Myocyte (in vitro differentiated cells): ENCODE measurements around the gene NACAD. TPM values are rescaled to one million over a fixed set of nuclear protein-coding genes. Genes with fewer than 3 reads are reported as not detected.
"Not testable (repeated sequence)": the region's sequence is repeated elsewhere in the genome, so short reads cannot be mapped to it uniquely, and the experiment has no call there.

Experiments used
- DNase-seq: peaks from one replicate; pipeline ENCODE4 v3.0.0-alpha.2; 2012; ENCODE audit warnings: low read depth
- total RNA-seq: library from RNA; depleted of rRNA; stranded (reverse); fragments of >200 nt; gene quantifications from 2 replicates; pipeline ENCODE4 v1.2.3, GENCODE V29; 2014

NACAD gene
- total RNA-seq, 1 donor from 2014 or later, result 1.2 TPM

DNA sequence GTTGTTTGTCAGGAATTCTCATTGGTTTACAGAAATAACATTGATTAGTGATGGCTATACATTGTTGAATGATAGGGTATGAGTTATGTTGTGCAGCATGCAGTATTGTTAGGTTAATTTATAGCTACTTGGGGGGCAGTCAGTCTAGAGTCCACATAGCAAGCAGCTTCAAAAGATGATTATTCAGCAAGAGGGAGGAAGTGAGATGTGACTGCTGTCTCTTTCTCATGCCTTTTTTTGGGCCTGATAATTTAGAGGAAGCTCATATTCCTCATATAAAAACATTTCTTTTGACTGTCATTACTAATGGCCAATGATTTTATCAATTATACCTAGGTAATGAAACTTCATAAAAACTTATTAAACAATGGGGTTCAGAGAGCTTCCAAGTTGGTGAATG, 26.2 kb upstream of the NACAD start:
- DNase-seq, result no peak

DNA sequence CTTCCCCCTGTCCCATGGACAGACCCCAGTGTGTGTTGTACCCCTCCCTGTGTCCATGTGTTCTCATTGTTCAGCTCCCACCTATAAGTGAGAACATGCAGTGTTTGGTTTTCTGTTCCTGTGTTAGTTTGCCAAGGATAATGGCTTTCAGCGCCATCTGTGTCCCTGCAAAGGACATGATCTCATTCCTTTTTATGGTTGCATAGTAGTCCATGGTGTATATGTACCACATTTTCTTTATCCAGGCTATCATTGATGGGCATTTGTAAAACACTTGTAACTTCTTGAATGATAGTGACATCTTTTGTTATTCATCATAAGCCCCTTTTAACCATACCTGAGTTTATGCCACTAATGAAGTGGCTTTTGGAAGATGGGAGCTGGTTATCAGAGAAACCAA, 25.5 kb upstream of the NACAD start:
- not testable (repeated sequence) for DNase-seq

DNA sequence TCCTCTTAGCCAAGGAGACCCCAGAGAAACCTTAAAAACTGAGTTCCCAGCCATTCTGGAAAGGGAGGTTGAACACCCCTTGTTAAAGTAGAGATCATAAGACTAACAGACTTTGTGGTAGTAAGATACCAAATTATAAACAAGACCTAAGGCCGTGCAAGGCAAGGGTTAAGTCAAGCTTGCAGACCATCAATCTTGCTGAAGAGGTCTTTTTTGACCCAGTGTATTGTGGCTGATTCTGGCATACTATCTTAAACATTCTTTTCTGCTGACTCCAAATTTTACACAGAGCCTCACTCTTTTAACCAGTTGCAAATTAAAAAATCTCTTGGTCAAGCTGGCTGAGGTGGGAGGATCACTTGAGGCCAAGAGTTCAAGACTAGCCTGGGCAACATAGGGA, 23.9 kb upstream of the NACAD start:
- DNase-seq, result no peak

DNA sequence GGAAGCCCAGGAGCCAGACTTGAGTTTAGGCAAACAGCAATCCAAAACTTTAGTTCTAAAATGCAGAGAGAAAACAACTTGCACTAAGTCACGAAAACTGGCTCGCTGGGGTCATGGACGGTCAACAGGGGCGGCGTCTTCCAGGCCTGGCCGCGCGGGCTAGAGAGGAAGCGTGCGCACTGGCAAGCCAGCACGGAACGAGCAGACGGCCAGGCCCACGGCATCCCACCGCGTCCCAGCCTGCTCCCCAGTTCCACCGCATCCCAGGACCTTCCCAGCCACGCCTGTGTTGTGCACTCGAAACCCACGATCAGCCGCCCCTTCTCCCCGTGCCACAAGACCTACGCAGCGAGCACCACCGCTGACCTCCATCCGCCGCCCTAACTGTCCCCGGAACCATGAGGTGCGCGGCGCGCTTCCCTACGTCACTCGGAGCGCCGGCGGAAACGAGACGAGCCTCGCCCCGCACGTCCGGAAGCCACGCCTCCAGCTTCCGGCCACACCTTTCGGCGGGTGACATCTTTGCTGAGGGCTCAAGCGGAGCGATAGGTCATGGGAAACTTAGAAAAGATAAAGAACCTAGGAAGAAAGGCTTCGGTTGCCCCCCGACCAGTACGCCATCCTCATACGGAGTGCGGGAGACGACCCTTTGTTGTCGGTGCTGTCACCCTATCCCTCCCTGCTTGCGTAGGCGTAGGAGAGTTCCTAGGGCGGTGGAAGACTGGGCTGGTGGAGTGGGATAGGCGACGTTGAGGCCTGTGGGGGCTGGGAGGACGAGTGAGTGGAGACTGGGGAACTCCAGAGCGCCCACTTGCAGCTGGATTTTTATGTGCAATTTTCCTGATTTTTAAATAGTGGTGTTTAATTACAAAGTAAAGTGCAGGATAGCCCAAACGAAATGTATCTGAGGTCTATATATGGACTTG, 22.8 kb upstream of the NACAD start, which contains the start of gene TBRG4:
Gene TBRG4 (minus strand): TSS at position 400 of the 926 bp plus-strand sequence. CDS start 2,460 bp downstream, outside the sequence.
- peak; percentile 99 for DNase-seq

DNA sequence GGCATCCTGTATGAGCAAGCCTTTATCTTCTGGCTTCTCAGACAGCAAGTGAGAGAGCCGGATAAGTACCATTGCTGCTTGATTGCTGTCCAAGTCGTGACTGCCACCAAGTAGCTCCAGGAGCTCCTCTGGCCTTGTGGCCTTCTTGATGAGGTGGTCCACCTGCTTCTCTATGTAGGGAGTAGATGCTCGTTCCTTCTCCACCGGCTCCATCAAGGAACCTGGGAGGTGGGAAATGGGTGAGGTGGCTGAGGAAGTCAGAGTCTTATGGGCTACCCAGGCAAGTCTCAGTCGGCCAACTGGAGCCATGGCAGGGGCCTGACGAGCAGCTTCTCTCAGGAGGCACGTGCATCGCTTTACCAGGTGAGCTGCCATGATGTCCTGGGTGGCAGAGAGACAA, 20.1 kb upstream of the NACAD start:
- no peak for DNase-seq

DNA sequence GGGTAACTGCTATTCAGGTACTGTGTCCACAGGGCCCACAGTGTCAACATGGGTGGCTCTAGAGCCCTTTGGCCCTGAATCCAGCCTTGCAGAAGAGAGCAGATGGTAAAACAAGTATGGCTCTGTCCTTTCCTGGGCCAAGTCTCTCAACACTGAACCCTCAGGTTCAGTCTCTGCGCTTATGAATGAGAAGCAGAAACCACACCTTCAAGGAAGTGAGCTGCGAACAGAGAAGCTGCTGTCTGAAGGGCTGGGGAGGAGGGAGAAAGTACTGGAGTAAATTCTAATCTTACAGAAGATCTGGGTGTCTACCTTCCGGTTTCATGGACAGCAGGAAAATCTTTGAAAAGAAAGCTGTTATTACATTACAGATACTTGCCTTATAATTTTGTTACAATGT, 18.6 kb upstream of the NACAD start:
- DNase-seq, result no peak

DNA sequence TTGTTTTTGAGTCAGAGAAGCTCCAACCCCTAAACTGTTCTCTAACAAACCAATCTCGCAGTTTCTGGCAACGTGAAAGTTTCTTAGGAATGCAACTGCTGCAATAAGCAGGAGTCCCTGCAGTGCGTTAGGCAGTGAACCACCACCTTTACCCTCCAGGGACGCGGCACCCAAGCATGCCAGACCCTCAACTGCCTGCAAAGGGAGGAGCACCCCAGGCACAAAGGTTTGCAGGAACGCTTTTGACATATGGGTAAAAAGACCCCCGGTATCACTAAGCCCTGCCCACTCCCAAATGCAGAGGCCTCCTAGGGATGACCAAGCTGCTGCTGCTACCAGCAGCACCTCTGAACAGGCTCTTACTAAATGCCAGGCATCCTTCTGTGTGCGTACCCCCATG, 18.1 kb upstream of the NACAD start:
- no peak for DNase-seq

DNA sequence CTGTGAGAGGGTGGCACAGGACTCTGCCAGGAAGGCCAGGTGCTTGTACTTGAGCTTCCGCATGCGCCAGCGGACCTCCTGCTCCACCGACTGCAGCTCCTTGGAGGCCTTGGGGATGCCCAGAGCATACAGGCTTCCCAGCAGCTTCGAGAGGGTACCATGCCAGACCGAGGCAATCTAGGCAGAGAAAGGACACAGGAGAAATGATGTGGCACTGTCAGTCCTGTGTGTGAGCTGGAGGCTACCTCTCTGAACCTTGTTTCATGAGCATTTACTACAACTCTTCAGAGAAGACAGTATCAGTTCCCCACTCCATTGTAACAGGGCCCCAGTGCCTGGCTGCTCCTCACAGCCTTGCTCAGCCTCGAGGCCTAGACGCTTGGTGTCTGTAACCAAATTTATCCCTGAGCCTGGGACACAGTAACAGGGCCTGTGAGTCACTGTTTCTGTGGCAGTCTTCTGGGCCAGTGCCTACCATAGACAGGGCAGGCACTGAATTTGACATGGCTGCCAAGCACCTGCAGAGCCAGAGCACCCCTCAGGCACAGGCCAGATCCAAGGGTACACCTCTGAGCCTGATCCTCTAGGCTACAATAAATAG, 16.9 kb upstream of the NACAD start:
- peak; percentile 70 for DNase-seq

DNA sequence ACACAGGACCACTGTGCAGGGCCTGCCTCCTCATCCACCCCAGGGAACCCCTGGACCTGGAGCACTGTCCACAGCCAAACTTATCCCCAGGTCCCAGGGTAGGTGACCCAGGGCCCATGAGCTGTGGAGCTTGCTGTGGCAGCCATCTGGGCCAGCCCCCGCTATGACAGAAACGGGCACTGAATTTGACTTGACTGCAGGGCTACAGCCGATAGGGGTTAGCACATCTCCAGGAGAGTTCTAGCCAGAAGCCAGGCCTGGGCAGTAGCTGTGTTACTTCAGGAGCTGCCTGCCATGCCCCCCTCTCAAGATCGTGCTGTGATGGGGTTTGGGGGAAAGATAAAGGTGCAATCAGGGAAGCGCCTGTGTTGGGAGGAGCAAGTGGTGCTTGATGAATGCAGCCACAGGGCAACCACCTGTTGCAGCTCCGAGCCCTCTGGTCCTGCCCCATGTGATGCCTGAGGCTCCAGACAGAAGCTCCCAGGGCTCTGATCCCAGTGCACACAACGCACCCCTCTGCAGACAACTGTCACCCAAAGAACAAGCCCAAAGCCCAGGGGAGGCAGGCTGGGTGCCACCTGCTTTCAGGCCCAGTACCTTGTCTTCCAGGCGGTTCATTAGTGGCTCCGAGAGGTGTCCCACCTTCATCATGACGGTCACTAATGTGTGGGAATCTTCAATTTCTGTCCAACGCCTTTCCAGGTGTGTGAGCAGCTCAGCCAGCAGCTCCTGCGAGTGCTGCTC, 16.2 kb upstream of the NACAD start:
- peak; percentile 16 for DNase-seq

DNA sequence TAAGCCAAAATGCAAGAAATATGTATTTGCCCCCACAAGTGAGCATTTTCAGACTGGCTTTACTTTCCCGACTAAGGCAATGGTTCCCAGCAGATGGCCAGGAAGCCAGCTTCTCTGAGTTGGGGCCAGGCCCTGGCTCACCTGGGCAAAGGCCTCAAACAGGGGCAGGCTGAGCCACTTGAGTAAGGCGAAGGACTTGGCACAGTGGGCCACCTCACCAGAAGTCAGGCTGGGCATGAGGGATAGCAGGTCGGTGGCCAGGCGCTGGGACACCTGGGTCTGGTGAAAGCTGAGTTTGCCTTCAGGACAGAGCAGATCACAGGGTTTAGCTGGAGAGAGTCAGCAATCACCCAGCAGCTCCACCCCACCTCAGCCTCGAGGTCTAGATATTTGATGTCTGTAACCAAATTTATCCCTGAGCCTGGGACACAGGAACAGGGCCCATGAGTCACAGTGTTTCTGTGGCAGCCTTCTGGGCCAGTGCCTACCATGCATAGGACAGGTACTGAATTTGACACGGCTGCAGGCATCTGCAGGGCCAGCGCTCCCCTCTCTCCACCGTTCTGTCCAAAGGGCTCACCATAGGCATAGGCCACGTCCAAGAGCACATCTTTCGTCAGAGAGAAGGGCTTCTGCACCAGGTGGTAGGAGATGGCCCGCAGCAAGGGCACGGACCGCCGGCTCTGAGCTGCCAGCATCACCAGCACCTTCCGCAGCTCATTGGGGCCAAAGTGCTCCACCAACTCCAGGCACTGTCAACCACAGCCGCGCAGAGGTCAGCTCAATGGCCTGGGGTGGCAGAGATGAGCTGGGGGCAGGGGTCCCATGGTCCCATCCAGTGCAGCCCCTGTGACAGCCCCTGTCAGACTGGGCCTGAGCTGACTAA, 15.4 kb upstream of the NACAD start:
- DNase-seq, result peak; percentile 53

DNA sequence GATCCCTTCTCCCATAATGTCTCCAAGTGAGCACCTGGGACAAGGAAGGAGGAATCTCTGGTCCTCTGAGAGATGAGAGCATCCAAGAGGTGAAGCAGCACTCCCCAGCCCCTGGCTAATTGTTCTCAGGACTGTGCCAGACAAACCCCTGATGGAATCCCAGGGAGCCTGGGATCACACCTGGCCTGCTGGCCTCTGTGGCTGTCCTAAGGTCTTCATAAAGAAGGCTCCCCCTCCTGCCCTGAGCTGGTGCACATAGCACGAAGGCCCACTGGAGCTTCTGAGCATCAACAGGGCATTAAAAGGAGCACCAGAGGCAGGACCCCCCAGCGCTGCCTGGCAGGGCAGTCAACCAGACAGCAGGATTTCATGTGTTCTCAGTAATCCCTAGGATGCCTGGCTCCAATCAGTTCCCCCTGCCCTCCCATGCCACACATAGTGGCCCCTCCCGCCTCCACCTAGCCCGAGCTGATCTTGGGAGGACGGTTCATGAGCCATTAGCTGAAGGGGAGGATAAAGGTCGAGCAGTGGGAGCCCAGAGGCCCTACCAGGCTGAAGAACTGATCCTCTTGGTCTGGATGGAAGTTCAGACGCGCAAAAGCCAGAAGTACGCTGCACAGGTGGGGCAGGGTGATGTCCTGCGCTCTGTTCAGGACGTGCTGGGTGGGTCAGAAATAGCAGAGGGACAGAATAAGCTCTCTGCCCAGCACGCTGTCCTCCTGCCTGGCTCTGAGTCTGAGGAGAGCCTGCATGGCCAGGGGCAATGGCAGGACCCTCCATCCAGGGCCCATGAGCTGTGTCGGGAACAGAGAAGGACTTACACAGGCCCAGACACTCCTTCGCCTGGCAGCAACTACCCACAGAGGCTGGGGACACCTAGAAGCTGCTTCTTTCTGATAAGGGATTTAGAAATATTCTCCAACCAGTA, 14.3 kb upstream of the NACAD start:
- DNase-seq, result no peak

DNA sequence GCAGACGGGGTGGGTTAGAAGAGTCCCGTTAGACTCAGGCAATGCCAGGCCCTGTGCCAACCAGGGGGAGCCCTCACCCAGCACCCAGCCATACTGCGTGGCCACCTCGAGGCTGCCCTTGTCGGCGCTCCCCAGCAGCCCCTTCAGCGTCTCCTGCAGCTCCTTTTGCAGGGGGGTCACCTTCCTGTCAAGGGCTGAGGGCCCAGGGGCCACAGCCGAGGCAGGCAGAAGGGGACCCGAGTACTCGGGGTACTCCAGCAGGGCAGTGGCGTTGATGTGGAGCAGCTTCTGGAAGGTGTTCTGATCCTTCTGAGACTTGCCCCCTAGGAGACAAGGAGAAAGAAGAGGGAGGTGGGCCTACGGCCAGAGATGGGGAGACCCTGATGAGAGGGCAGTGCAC, 13.0 kb upstream of the NACAD start:
- DNase-seq, result no peak

DNA sequence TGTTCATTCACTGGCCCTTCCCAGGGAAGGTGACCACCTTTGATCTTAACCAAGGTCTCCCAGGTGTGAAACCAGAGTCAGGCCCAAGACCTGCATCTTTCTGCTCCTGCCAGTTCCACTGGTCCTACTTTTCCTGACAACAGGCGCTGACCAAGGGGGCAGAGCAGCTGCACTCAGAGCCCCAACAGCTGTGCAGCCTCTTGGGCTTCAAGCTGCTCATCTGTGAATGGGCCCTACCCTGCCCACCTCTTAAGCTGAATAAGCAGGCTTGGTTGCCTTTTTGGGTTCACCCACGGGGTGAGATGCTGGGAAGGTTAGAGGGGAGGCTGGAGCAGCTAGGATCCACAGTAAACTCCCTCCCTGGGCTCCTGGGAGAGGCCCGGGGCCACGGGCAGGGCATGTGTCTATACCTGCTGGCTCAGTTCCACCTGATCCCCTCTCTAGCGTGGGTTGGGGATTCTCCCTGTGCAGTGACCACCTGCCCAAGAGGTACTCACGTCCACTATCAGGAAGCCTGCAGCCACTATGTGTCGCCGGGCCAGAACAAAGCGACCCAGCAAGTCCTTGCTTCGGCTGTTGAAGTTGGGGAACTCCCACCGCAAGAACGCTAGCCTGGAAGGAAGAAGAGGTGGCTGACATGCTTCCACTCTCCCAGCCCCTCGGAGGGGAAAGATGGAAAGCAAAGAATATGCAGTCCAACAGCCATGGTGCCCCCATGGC, 12.2 kb upstream of the NACAD start:
- peak; percentile 30 for DNase-seq

DNA sequence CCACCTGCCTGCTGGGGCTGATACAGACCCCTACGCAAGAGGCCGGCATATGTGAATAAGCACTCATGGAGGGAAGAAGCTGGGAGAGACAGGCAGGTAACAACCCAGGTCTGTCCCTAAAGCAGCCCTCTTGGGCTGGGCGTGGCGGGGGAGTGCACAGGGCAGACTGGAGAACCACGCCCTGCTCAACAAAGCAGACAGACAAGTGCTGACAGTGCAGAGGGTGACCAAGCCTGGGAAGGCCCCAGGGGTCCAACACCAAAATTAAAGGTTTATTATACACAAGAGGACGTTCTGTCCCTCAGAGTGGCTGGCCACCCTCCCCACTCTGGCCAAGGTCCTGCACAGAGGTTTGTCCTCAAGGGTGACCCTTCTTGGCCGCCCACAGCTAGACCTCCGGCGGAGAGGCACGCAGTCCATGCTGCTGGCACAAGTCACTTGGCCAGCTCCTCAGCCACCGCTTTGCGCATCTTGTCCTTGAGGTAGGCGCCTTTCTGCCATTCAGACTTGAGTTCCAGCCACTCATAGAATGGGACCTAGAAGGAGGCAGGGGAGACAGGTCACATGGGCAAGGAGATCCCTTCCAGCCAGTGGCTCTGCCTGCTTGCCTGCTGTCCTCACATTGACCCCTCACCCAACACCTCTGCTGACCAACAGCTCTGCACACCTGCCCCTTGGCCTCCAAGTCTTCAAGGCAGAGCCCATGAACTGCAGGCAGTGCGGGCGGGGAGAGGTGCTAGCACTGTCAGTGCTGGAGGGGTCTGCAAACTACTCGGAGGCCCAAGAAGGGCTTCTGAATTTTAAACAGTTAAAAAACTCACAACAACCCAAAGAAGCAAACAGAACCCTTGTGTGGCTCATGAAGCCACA, 11.4 kb upstream of the NACAD start:
- no peak for DNase-seq

DNA sequence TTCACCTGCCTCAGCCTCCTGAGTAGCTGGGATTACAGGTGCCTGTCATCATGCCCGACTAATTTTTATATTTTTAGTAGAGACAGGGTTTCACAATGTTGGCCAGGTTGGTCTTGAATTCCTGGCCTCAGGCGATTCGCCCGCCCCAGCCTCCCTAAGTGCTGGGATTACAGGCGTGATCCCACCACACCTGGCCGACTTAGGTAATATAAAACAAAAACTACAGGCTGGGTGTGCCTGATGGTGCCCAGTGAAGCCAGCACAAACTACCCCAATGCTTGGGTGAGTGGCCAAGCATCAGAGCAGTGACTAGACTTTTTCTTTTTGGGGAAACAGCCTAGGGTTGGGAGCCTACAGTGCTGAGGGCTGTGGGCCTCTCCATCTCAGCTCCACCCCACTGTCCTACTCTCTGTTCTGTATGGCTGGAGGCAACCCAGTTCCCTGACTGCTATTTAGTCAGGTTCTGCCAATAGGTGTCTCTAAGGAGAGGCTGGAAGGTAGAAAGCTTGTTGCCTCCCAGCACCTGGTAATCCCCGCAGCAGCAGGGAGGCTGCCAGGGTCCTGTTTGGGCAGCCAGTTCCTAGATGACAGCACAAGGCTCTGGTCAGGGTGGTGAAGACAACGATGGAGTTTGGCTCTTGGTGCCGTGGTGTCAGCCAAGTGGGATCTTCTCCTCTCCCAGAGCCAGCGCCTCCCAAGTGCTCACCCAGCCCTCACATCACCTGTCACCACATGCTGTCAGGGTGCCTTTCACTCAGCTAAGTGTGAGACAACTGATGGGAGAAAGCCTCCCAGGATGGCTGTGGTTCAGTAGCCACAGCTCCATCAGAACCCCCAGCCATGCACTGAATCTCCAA, 10.4 kb upstream of the NACAD start:
- DNase-seq, result peak; percentile 35

DNA sequence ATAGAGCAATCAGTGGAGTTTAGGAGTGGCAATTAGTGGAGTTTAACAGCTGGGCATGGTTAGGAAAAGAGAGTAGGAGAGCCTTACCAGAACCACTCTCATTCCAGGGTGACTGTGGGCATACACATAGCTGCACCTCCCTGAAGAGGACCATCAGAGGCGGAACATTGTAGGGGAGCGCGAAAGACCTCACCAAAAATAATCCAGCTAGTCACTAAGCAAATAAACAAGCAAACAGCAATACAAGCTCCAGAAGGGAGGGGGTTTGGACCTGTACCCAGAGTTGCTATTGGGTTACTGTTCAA, 4.1 kb upstream of the NACAD start:
- peak; percentile 52 for DNase-seq
